Measurements from ENCODE around the gene UBR4.

DNA sequence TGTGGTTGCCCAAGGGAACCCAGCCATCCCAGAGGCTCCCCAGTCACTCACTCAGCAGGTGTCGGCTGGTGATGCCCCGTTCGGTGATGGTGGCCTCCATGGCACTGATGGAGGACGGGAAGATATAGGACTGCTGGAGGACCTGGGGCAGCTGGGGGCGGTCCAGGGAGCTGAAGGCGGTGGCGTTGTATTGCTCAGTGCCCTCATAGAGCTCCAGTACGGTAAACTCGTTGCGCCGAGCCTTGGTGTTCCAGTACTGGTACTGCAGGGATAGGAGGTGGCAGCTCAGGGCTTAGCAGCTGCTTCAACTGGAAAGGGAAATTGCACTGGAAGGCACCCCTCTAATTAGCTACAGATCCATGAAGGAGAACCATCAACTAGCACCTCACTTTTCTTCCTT lies 12.5 kb upstream of the UBR4 start:
- TF ChIP-seq RFX5 (IDR thresholded peaks at IDR 0.05; ENCODE audit: low read length), result no peak
- TF ChIP-seq, protein P1, sequence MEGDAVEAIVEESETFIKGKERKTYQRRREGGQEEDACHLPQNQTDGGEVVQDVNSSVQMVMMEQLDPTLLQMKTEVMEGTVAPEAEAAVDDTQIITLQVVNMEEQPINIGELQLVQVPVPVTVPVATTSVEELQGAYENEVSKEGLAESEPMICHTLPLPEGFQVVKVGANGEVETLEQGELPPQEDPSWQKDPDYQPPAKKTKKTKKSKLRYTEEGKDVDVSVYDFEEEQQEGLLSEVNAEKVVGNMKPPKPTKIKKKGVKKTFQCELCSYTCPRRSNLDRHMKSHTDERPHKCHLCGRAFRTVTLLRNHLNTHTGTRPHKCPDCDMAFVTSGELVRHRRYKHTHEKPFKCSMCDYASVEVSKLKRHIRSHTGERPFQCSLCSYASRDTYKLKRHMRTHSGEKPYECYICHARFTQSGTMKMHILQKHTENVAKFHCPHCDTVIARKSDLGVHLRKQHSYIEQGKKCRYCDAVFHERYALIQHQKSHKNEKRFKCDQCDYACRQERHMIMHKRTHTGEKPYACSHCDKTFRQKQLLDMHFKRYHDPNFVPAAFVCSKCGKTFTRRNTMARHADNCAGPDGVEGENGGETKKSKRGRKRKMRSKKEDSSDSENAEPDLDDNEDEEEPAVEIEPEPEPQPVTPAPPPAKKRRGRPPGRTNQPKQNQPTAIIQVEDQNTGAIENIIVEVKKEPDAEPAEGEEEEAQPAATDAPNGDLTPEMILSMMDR (IDR thresholded peaks at IDR 0.05), result no peak
